Measurements from ENCODE around the gene PCDHGA4.

DNA sequence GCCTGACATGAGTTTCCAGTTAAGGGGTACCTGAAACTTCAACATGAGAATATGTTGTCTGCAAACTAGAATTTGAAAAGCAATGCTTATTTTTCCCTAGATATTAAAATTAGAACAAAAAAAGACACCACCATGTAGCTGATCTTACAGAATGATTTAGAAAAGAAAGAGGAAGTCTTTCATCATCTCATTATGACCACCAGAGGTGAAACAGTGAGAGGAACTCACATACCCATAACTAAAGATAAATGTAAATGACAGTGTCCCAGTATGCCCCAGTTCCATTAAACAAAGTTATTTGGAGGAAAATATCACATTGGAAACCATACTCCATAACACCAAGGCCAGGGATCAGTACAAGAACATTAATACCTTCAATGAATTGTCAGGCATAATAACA, 41.1 kb upstream of the PCDHGA4 start:
- TF ChIP-seq, protein P1, sequence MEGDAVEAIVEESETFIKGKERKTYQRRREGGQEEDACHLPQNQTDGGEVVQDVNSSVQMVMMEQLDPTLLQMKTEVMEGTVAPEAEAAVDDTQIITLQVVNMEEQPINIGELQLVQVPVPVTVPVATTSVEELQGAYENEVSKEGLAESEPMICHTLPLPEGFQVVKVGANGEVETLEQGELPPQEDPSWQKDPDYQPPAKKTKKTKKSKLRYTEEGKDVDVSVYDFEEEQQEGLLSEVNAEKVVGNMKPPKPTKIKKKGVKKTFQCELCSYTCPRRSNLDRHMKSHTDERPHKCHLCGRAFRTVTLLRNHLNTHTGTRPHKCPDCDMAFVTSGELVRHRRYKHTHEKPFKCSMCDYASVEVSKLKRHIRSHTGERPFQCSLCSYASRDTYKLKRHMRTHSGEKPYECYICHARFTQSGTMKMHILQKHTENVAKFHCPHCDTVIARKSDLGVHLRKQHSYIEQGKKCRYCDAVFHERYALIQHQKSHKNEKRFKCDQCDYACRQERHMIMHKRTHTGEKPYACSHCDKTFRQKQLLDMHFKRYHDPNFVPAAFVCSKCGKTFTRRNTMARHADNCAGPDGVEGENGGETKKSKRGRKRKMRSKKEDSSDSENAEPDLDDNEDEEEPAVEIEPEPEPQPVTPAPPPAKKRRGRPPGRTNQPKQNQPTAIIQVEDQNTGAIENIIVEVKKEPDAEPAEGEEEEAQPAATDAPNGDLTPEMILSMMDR (IDR thresholded peaks at IDR 0.05 in 4 of 5, conservative IDR thresholded peaks at IDR 0.05 in 1 of 5), result no peak
- TF ChIP-seq POLR2A (IDR thresholded peaks at IDR 0.05), result no peak
